Endodermal cell (in vitro differentiated cells): ENCODE data around the gene CNFN. TPM values are rescaled to one million over a fixed set of nuclear protein-coding genes. Genes with fewer than 3 reads are reported as not detected.

Experiments used
- DNase-seq: peaks from one replicate; pipeline ENCODE4 v3.0.0-alpha.2; 2017
- H3K27ac ChIP-seq: 2 replicates; pipeline ENCODE4 v1.5.1; 2013; ENCODE audit warnings: mild to moderate bottlenecking, low read depth, low read length, moderate library complexity
- H3K27me3 ChIP-seq: 2 replicates; pipeline ENCODE4 v1.6.1; 2013; ENCODE audit warnings: mild to moderate bottlenecking, low read length, moderate library complexity; ENCODE audit not compliant: insufficient read depth, control insufficient read depth, poor library complexity, severe bottlenecking
- H3K36me3 ChIP-seq: 2 replicates; pipeline ENCODE4 v1.7.0; 2013; ENCODE audit warnings: mild to moderate bottlenecking, low read length, moderate library complexity; ENCODE audit not compliant: control insufficient read depth, insufficient read depth
- H3K4me1 ChIP-seq: one replicate; pipeline ENCODE4 v1.7.0; 2013; ENCODE audit warnings: low read length; ENCODE audit not compliant: control insufficient read depth, insufficient read depth
- H3K4me3 ChIP-seq: 2 replicates; pipeline ENCODE4 v1.5.1; 2013; ENCODE audit warnings: mild to moderate bottlenecking, low read length, moderate library complexity
- H3K9ac ChIP-seq: 2 replicates; pipeline ENCODE4 v1.6.1; 2013; ENCODE audit warnings: mild to moderate bottlenecking, low read length, moderate library complexity; ENCODE audit not compliant: poor library complexity, severe bottlenecking; ENCODE audit errors: extremely low read depth
- H3K9me3 ChIP-seq: 2 replicates; pipeline ENCODE4 v1.6.1; 2013; ENCODE audit warnings: mild to moderate bottlenecking, low read length, moderate library complexity; ENCODE audit not compliant: control insufficient read depth
- H3K27ac Mint-ChIP-seq: 2 replicates; pipeline ENCODE4 v1.8.0; 2020; ENCODE audit warnings: mixed read lengths
- H3K27me3 Mint-ChIP-seq: 2 replicates; pipeline ENCODE4 v1.8.0; 2021; ENCODE audit warnings: mild to moderate bottlenecking, mixed read lengths; ENCODE audit not compliant: insufficient read depth
- H3K36me3 Mint-ChIP-seq: 2 replicates; pipeline ENCODE4 v1.8.0; 2020; ENCODE audit warnings: low read depth, mixed read lengths
- H3K4me1 Mint-ChIP-seq: 2 replicates; pipeline ENCODE4 v1.8.0; 2020; ENCODE audit warnings: mixed read lengths
- H3K4me3 Mint-ChIP-seq: 2 replicates; pipeline ENCODE4 v1.8.0; 2020; ENCODE audit warnings: mild to moderate bottlenecking, moderate library complexity, mixed read lengths
- H3K9me3 Mint-ChIP-seq: 2 replicates; pipeline ENCODE4 v1.8.0; 2020; ENCODE audit warnings: mild to moderate bottlenecking, mixed read lengths
- whole genome bisulfite sequencing, 2 experiments: methylation state at CpG; one replicate each; pipeline versions ENCODE4 v1.1.5 to v1.1.7; 2013; ENCODE audit warnings: missing lambda C conversion rate in 2 of 2, mixed read lengths in 1 of 2; ENCODE audit not compliant: insufficient coverage in 1 of 2, insufficient read length in 1 of 2; 5-methylcytosine and 5-hydroxymethylcytosine counted together
- total RNA-seq, 2 donors: library from RNA; stranded (reverse); fragmentation: NEBNext Ultra II Directional in 1 of 2; extraction: Animal tissue kit (Norgen Biotek cat#: 25700) in 1 of 2; gene quantifications; 2 replicates in 1 of 2; 3 replicates in 1 of 2; pipeline ENCODE4 v1.2.1, GENCODE V29; 2021
- TF ChIP-seq, protein P1 (sequence below): fragments of 200-600 bp; sonication (generic); conservative IDR thresholded peaks from 2 replicates; pipeline ENCODE4 v1.5.0; 2021; ENCODE audit warnings: antibody characterized with exemption, mild to moderate bottlenecking

The CNFN gene
- total RNA-seq, 2 donors from 2014 or later: 5.0 to 6.6 TPM

DNA sequence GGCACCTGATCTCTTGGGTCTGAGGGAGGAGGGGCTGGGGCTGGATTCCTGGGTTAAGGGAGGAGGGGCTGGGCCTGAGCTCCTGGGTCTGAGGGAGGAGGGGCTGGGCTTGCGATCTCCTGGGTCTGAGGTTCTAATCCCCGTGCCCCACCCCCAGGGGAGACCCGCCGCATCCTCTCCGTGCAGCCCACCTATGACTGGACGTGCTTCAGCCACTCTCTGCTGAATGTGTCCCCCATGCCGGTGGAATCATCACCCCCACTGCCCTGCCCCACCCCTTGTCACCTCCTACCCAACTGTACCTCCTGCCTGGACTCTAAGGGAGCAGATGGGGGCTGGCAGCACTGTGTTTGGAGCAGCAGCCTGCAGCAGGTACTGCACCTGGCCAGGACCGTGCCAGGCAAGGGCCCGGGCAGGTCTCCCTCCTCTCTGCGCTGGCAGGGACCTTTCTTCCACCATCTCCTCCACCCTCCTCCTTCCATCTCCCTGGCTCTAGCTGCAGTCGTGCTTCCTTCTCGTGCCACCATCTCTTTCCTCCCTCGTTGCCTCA, 27.1 kb downstream of the CNFN start:
- WGBS, 2 experiments: 90 to 92% methylated on average over 11 to 13 of the region's 13 CpGs
- H3K27me3 ChIP-seq: no peaks in the 10 kb centered on the region
- H3K4me3 ChIP-seq: no peak overlapping the region
- TF ChIP-seq, protein P1, sequence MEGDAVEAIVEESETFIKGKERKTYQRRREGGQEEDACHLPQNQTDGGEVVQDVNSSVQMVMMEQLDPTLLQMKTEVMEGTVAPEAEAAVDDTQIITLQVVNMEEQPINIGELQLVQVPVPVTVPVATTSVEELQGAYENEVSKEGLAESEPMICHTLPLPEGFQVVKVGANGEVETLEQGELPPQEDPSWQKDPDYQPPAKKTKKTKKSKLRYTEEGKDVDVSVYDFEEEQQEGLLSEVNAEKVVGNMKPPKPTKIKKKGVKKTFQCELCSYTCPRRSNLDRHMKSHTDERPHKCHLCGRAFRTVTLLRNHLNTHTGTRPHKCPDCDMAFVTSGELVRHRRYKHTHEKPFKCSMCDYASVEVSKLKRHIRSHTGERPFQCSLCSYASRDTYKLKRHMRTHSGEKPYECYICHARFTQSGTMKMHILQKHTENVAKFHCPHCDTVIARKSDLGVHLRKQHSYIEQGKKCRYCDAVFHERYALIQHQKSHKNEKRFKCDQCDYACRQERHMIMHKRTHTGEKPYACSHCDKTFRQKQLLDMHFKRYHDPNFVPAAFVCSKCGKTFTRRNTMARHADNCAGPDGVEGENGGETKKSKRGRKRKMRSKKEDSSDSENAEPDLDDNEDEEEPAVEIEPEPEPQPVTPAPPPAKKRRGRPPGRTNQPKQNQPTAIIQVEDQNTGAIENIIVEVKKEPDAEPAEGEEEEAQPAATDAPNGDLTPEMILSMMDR: no peak
- Mint-ChIP-seq H3K27ac (no peak overlapping the region), H3K9me3 (peaks cover 3% of the 10 kb centered on the region), H3K27me3 (no peaks in the 10 kb centered on the region), H3K4me3 (no peak overlapping the region), H3K36me3 (peaks cover 66% of the 10 kb centered on the region), H3K4me1 (no peaks in the 10 kb centered on the region)
- H3K36me3 ChIP-seq: peaks cover 20% of the 10 kb centered on the region
- no peak overlapping the region for H3K9ac ChIP-seq
- no peak overlapping the region for H3K27ac ChIP-seq
- H3K9me3 ChIP-seq: no peaks in the 10 kb centered on the region
- DNase-seq: no peak
- H3K4me1 ChIP-seq: no peaks in the 10 kb centered on the region

DNA sequence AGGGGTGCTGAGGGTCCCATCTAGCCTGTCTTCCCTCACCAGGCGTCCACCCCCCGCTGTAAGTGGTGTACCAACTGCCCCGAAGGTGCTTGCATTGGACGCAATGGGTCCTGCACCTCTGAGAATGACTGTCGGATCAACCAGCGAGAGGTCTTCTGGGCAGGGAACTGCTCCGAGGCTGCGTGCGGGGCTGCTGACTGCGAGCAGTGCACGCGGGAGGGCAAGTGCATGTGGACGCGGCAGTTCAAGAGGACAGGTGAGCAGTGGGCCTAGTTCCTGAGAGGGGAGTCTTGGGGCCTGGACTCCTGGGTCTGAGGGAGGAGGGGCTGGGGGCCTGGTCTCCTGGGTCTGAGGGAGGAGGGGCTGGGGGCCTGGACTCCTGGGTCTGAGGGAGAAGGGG, 27.8 kb downstream of the CNFN start:
- no peaks in the 10 kb centered on the region for H3K4me1 ChIP-seq
- H3K9me3 Mint-ChIP-seq: no peaks in the 10 kb centered on the region
- H3K36me3 ChIP-seq: peaks cover 23% of the 10 kb centered on the region
- peaks cover 64% of the 10 kb centered on the region for H3K36me3 Mint-ChIP-seq
- H3K4me3 Mint-ChIP-seq: no peak overlapping the region
- H3K9me3 ChIP-seq: no peaks in the 10 kb centered on the region
- H3K27ac Mint-ChIP-seq: no peak overlapping the region
- H3K9ac ChIP-seq: no peak overlapping the region
- no peak overlapping the region for H3K27ac ChIP-seq
- 93% methylated on average over 9 to 14 of the region's 14 CpGs for WGBS, 2 experiments
- no peak overlapping the region for H3K4me3 ChIP-seq
- DNase-seq: no peak
- H3K27me3 ChIP-seq: no peaks in the 10 kb centered on the region
- H3K27me3 Mint-ChIP-seq: no peaks in the 10 kb centered on the region
- TF ChIP-seq, protein P1: no peak
- H3K4me1 Mint-ChIP-seq: no peaks in the 10 kb centered on the region

DNA sequence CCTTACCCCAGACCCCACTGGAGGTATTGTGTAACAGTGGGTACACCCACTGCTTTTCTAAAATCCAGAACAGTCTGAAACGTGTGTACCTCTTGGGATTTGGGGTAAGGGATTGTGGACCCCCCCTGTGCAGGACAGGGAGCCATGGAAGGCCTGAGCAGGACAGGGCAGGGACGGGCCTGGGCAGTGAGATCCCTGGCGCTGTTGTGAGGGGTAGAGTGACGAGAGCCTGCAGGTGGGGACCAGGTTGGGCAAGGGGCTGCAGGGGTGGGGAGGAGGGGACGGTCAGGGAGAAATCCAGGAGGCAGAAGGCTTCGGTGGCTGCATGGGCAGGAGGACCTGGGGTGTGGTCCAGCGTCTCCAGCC, 28.6 kb downstream of the CNFN start:
- H3K4me3 ChIP-seq: no peak overlapping the region
- TF ChIP-seq, protein P1: no peak
- no peak overlapping the region for H3K9ac ChIP-seq
- H3K27me3 Mint-ChIP-seq: no peaks in the 10 kb centered on the region
- no peaks in the 10 kb centered on the region for H3K4me1 Mint-ChIP-seq
- 91 to 100% methylated on average over 5 to 7 of the region's 7 CpGs for WGBS, 2 experiments
- no peaks in the 10 kb centered on the region for H3K27me3 ChIP-seq
- no peaks in the 10 kb centered on the region for H3K9me3 ChIP-seq
- H3K9me3 Mint-ChIP-seq: no peaks in the 10 kb centered on the region
- no peak overlapping the region for H3K27ac Mint-ChIP-seq
- peaks cover 23% of the 10 kb centered on the region for H3K36me3 ChIP-seq
- DNase-seq: no peak
- H3K36me3 Mint-ChIP-seq: peaks cover 58% of the 10 kb centered on the region
- H3K27ac ChIP-seq: no peak overlapping the region
- no peak overlapping the region for H3K4me3 Mint-ChIP-seq
- no peaks in the 10 kb centered on the region for H3K4me1 ChIP-seq
